ENCODE measurements around the gene IFRD2.
"Not testable (repeated sequence)": the region's sequence is repeated elsewhere in the genome, so short reads cannot be mapped to it uniquely, and the experiment has no call there.

The IFRD2 gene

GRCh38 chr3:50279255-50280016 lies 12.8 kb downstream of the IFRD2 start:
- no peak for DNase-seq

- DNase-seq: no peak
Measured at GRCh38 chr3:50278880-50279224, 13.4 kb downstream of the IFRD2 start, which contains the start of gene LSMEM2. TSS of gene LSMEM2 (plus strand) at chr3:50279087. CDS start at chr3:50279114, 27 bp downstream.

GRCh38 chr3:50278123-50278879 lies 13.9 kb downstream of the IFRD2 start:
- DNase-seq: no peak

- no peak for DNase-seq
Measured at GRCh38 chr3:50276762-50277101, 15.5 kb downstream of the IFRD2 start.

- DNase-seq: peak; percentile 34
Measured at GRCh38 chr3:50275996-50276761, 16.1 kb downstream of the IFRD2 start.

GRCh38 chr3:50275141-50275995 lies 16.9 kb downstream of the IFRD2 start:
- DNase-seq: no peak

- no peak for DNase-seq
Measured at GRCh38 chr3:50274371-50275104, 17.7 kb downstream of the IFRD2 start.

- DNase-seq: no peak
Measured at GRCh38 chr3:50273689-50274065, 18.6 kb downstream of the IFRD2 start.

- peak; percentile 67 for DNase-seq
Measured at GRCh38 chr3:50272911-50273688, 19.1 kb downstream of the IFRD2 start.

GRCh38 chr3:50272538-50272910 lies 19.7 kb downstream of the IFRD2 start:
- DNase-seq: not testable (repeated sequence)

- no peak for DNase-seq
Measured at GRCh38 chr3:50271314-50271936, 20.8 kb downstream of the IFRD2 start.

- DNase-seq: no peak
Measured at GRCh38 chr3:50270422-50271224, 21.6 kb downstream of the IFRD2 start.

- no peak for DNase-seq
Measured at GRCh38 chr3:50269977-50270413, 22.2 kb downstream of the IFRD2 start.

GRCh38 chr3:50269460-50269859 lies 22.8 kb downstream of the IFRD2 start:
- no peak for DNase-seq

- DNase-seq: no peak
Measured at GRCh38 chr3:50268703-50269451, 23.4 kb downstream of the IFRD2 start, which contains the start of gene SEMA3B. TSS of gene SEMA3B (plus strand) at chr3:50269147. CDS start at chr3:50269241, 94 bp downstream.

- DNase-seq: no peak
Measured at GRCh38 chr3:50268276-50268675, 24.0 kb downstream of the IFRD2 start.

GRCh38 chr3:50267280-50267913 lies 24.8 kb downstream of the IFRD2 start:
- DNase-seq: no peak

GRCh38 chr3:50266836-50267235 lies 25.4 kb downstream of the IFRD2 start:
- DNase-seq: no peak
